Stimulated activated CD8-positive, alpha-beta memory T cell treated with anti-CD3 and anti-CD28 coated beads, Interleukin-4, amount 100 ng/mL, for 4 hours (primary cell): ENCODE measurements around the gene ZACN.
"Not testable (repeated sequence)": the region's sequence is repeated elsewhere in the genome, so short reads cannot be mapped to it uniquely, and the experiment has no call there.

Source experiments
- DNase-seq, 2 donors: peaks; one replicate each; pipeline ENCODE4 v3.0.0-alpha.2; 2020; ENCODE audit warnings: low read depth in 2 of 2, low spot score in 1 of 2

Gene ZACN

GRCh38 chr17:76078860-76079534 is at the start of gene ZACN:
Gene ZACN (plus strand): TSS chr17:76079182. CDS start chr17:76079265, 83 bp downstream.
- DNase-seq: no peak

GRCh38 chr17:76032073-76032779 is 46.8 kb upstream of the ZACN start:
- no peak for DNase-seq

DNA sequence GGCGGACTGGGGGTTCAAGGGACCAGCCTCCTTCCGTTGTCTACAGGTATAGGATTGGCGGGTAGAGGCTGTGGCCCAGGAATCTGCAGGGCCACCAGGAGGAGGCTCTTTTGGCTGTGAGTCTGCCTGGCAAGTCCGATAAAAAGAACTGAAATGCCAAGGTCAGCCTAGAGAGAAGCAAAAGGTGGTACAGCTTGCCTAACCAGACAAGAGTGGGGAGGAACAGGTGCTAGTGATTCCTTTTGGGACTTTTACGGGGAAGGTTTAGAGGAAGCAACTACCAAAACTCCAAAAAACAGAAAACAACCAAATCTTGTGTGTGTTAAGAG is 46.2 kb upstream of the ZACN start:
- DNase-seq: no peak

DNA sequence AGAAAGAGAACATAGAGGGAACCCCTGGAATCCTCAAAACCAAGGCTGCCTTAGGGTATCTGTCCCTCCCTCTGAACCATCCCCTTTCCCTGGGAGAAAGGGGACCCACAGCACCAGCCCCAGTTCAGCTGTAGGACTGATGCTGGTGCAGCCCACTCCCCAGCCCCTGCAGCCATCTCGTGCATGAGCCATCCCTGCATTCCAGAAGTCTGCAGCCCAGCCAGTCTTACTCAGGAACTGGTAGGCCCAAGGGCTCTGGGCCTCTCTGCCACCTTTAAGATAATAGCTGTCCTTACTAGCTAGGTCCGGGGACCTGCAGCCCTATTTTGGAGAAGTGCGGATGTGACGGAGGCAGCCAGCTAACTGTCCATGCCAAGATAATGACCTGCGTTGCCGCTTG is 45.8 kb upstream of the ZACN start:
- no peak for DNase-seq

DNA sequence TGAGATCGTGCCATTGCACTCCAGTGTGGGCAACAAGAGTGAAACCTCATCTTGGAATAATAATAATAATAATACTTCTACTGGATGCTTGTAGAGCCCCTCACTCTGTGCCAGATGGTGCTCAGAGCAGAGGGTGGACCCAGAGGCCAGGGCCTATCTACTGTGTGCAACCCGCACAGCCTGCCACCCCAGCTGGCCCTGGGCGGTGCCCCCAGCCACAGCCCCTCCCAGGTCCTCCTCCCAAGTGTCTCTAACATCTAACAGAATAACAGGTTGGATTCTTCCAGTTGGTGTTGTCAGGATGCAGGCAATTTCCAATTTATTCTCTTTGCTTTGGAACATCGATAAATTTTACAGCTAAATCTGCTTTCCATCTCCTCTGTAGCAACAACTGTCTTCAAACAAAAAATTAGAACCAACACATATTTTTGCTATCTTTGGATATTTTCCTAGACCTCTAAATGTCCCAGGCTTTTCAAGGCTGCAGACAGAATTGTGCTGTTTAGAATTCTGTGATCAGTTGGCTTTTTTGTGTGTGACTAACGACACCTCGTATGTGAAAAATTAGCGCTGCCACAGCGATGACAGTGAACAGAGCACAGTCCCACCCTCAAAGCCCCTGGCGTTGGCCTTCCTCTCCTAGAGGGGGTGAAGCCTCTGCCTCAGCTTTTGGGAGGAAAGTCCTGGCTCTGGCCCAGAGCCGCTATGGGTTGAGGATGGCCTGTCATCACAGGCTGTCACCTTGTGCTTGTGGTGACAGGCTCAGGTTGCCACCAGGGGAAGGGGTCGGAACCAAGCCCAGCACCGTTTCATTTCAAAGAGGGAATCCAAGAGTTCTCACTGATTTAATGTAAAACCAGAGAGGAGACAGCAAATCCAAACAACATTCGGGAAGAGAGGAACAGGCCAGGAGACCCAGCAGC is 44.3 kb upstream of the ZACN start:
- DNase-seq: no peak

DNA sequence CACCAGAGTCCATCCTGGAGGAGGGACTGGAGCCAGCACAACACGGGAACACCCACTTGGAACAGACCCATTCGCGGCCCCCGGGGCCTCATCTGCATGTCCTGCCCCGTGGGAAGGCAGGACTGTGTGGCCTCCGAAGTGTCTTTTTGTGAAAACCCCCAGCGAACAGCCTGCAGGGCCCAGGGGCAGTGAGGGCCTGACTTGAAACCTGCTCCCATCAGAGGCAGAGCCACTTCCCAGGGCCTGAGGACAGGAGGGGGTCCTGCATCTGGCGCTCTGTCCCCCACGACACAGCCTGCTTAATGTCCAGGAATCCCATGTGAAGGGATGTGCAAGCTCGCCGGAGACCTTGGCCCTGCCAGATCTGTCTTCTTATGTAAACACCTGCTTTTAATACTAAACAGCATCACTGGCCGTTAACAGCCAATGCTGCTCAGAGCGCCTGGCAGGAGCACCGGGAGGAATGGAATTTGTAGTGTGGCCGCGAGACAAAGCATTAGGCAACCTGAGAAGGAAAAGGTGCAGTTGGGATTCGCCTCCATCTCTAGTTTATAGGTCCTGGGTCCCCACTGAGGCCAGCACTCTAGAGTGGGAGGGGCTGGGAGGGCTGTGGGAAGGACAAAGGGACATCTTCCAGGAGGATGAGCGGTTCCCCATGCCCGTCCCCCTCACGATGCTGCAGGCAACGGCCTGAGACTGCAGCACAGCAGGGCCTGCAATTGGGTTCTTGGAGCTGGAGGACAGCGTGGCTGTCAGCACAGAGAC is 42.3 kb upstream of the ZACN start:
- DNase-seq: no peak

- no peak for DNase-seq
These were observed 40.9 kb upstream of the ZACN start for GRCh38 chr17:76038050-76038449.

DNA sequence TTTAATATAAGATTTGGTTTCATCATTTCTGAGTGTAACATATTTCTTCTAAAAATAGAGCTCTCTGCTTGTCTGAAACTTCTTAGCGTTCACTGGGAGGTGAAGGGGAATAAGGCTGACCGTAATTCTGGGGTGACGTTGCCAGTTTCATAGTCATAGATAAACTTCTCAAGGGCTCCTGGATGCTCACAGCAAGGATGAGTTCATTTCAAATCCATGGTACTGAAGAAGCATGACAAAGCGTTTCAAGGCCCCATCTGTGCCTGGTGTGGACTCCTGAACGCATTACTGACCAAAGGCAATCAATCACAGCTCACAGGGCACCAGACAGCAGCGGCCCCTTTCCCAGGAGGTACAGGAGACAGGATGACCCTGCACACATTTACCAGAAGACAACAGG is 39.9 kb upstream of the ZACN start:
- no peak for DNase-seq

DNA sequence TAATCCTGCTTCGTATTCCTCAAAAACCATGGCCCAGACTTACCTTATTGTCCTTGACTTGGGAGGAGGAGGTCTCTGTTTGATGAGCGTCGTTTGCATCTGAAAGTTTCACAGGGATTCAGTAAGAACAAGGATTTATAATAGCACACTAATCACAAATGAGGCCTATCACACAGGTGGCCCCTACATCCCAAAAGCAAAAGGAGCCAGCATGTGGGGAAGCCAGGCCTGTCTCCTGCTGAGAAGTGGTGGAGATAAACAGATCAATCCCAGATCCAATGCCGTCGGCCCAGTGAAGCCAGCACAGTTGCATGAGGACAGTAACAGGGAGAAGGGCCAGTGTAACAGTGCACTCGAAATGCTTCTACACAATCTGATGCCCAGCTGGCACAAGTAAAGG is 38.6 kb upstream of the ZACN start:
- no peak for DNase-seq

DNA sequence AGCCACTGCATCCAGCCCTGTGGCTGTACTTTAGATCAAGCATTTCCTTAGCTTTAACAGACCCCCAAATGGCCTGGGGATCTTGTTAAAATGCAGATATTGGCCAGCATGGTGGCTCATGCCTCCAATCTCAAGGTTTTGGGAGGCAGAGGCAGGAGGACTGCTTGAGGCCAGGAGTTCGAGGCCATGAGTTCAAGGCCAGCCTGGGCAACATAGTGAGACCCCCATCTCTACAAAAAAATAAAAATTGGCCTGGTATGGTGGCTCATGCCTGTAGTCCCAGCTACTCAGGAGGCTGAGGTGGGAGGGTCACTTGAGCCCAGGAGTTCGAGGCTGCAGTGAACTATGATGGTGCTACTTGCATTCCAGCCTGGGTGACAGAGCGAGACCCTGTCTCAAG is 36.1 kb upstream of the ZACN start:
- DNase-seq: not testable (repeated sequence)

DNA sequence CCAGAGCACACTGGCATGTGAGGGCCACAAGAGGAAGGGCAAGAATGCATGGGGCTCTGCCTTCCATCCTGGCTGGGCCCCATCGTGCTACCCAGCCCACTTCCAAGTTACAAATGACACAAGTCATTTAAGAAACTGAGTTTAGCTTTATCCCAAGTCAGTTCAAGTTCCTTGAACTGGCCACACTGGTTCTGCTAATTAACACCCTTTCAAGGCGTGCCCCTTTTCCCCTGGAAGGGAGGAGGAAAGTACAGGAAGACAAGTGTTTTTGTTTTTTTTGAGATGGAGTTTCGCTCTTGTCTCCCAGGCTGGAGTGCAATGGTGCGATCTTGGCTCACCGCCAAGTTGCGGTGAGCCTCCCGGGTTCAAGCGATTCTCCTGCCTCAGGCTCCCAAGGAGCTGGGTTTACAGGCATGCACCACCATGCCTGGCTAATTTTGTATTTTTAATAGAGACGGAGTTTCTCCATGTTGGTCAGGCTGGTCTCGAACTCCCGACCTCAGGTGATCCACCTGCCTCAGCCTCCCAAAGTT is 34.4 kb upstream of the ZACN start:
- not testable (repeated sequence) for DNase-seq

DNA sequence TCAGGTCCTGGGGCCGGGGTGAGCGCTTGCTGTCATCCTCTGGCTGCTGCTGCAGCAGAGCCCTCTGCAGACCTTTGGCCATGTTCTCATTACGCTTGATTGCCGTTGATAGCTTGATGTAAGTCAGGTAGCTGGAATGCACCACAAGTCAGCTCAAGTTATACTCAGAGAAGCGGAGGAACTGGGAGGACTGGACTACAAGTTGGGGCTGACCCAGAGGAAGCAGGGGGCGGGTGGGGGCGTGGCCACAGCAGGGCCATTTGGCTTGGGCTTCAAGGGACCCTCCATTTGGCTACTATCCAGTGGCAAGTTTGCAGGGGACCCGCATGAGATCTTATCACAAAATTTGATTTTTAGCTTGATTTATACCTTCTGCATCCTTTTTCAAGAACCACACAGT is 32.9 kb upstream of the ZACN start:
- no peak for DNase-seq

GRCh38 chr17:76048025-76048605 is 30.9 kb upstream of the ZACN start:
- no peak for DNase-seq

GRCh38 chr17:76048711-76049110 is 30.3 kb upstream of the ZACN start:
- DNase-seq: no peak

DNA sequence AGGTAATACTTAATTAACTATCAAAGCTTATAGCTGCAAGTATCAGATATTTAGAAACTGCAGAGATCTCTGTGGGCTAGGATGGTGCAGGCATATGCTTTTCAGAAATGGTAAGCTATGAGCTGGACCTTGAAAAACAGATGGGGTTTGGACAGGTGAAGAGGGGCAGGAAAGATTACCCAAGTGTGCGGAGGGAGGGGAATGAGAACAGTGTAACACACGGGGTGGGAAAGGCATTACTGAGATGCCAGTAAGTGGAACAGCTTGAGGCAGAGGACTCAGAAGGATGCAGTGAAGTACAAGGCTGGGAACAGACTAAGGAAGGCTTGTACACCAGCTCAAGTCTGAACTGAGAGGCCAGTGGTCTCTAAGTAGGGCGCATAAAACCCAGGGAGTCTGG is 29.7 kb upstream of the ZACN start:
- DNase-seq: no peak

DNA sequence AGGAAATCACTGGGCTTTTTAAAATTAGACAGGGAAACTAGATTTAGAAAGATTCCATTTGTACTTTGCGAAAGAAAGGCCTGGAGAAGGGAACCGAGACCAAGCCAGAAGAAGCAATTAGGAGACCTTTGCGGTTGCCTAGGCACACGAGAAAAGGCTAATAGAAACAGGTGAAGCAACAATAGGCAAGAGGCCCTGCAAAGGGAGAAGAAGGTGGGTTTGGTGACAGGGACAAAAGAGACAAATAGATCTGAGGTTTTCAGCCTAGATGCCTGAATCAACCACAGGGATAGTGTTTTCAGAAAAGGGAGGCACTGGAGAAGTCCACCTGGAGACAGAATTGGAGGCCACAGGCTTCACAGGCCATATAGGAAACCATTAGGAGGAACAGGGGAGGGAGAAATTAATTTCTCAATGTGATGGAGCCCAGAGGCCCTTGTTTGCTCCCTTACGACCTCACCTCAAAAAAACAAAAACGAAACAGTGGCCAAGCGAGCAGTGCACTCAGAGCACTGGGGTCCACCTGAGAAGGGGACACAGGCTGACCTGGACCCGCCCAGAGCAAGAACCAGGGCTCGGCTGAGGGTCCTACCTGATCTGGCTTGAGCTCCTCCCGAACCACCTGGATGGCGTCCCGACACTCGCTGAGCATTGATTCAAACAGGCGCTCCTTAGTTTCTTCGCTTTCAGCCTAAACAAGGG is 29.0 kb upstream of the ZACN start:
- DNase-seq: no peak

DNA sequence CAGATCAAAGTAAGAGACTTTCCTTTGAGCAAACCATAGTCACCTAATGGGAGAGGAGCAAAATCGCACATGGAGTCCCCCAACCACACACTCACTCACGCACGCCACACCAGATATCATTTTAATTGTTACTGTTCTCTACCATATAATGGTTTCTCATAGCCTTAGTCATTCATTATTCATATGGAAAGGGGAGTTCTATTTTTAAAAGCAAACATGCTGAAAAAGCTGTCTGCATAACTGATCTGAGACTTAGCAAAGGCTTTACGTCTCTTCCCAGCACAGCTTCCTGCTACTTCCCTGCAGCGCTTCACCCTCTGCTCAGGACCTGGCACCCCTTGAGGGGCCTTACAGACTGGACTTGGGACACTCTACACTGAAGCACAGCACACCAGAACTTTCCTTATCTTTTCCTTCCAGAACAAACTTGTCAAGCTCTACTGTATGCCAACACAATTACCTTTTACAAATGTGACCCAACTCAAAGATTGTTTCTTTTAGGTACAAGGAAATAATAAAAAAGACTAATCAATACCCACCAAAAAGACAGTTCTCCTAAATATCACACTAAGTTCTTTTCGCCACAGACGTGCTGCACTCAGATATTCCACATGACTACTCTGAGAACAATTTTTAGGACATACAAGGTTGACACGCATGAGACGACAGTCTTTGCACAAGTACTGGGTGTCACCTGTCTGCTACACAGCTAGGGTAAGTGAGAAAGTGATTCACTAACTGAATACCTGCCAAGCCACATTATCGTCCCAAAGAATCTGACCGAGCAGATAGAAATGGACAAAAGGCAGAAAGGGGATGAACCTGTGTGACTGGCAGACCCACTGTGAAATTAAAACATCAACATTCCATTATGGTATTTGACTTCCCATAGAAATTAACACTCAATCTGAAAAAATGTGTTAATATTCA is 28.2 kb upstream of the ZACN start:
- no peak for DNase-seq

GRCh38 chr17:76051561-76051960 is 27.4 kb upstream of the ZACN start:
- no peak for DNase-seq
